ENCODE results near the gene GTF2A1L.

DNA sequence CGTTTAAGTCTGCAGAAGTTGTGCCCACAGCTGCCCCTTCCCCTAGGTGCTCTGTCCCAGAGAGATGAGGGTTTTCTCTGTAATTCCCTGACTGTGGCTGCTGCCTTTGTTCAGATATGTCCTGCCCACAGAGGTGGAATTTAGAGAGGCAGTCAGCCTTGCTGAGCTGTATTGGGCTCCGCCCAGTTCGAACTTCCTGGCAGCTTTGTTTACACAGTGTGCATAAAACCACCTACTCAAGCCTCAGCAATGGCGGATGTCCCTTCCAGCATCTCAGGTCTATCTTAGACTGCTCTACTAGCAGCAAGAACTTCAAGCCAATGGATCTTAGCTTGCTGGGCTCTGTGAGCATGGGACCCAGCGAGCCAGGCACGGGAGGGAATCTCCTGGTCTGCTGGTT lies 89.8 kb downstream of the GTF2A1L start:
- no peak for TF ChIP-seq EZH2 (IDR thresholded peaks at IDR 0.05; ENCODE audit: borderline replicate concordance)
- TF ChIP-seq, protein P1, sequence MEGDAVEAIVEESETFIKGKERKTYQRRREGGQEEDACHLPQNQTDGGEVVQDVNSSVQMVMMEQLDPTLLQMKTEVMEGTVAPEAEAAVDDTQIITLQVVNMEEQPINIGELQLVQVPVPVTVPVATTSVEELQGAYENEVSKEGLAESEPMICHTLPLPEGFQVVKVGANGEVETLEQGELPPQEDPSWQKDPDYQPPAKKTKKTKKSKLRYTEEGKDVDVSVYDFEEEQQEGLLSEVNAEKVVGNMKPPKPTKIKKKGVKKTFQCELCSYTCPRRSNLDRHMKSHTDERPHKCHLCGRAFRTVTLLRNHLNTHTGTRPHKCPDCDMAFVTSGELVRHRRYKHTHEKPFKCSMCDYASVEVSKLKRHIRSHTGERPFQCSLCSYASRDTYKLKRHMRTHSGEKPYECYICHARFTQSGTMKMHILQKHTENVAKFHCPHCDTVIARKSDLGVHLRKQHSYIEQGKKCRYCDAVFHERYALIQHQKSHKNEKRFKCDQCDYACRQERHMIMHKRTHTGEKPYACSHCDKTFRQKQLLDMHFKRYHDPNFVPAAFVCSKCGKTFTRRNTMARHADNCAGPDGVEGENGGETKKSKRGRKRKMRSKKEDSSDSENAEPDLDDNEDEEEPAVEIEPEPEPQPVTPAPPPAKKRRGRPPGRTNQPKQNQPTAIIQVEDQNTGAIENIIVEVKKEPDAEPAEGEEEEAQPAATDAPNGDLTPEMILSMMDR (IDR thresholded peaks at IDR 0.05; ENCODE audit: poor library complexity), result no peak
- no peak for TF ChIP-seq EZH2phosphoT487 (IDR thresholded peaks at IDR 0.05; ENCODE audit: low read depth, severe bottlenecking, unreplicated experiment)
